ENCODE data around the gene R3HDM2.

The R3HDM2 gene

GRCh38 chr12:57465747-57466505, 35.1 kb upstream of the R3HDM2 start:
- no peak for DNase-seq

- DNase-seq, result no peak
Observed at GRCh38 chr12:57465030-57465746, 34.3 kb upstream of the R3HDM2 start.

- no peak for DNase-seq
Observed at GRCh38 chr12:57464569-57464968, 33.7 kb upstream of the R3HDM2 start.

- DNase-seq, result no peak
Observed at GRCh38 chr12:57462912-57463253, 32.0 kb upstream of the R3HDM2 start.

GRCh38 chr12:57462251-57462911, 31.5 kb upstream of the R3HDM2 start:
- DNase-seq, result peak; percentile 87

GRCh38 chr12:57461917-57462250, 31.0 kb upstream of the R3HDM2 start:
- no peak for DNase-seq

- peak; percentile 38 for DNase-seq
Observed at GRCh38 chr12:57461276-57461916, 30.6 kb upstream of the R3HDM2 start.

- DNase-seq, result no peak
Observed at GRCh38 chr12:57460841-57461275, 30.0 kb upstream of the R3HDM2 start.

- DNase-seq, result no peak
Observed at GRCh38 chr12:57460468-57460784, 29.6 kb upstream of the R3HDM2 start.

- DNase-seq, result no peak
Observed at GRCh38 chr12:57459750-57460467, 29.1 kb upstream of the R3HDM2 start, which contains the start of gene GLI1. Gene GLI1, plus strand, starts transcription at chr12:57459785. Its CDS starts 3,907 bp downstream, at chr12:57463692.

GRCh38 chr12:57459055-57459749, 28.4 kb upstream of the R3HDM2 start:
- peak; percentile 88 for DNase-seq

GRCh38 chr12:57458665-57459054, 27.8 kb upstream of the R3HDM2 start:
- no peak for DNase-seq

- DNase-seq, result no peak
Observed at GRCh38 chr12:57456737-57457490, 26.1 kb upstream of the R3HDM2 start.

GRCh38 chr12:57456145-57456700, 25.4 kb upstream of the R3HDM2 start:
- no peak for DNase-seq

GRCh38 chr12:57455374-57456144, 24.7 kb upstream of the R3HDM2 start:
- no peak for DNase-seq

GRCh38 chr12:57454566-57455373, 23.9 kb upstream of the R3HDM2 start, which contains the start of gene INHBE:
Gene INHBE, plus strand, starts transcription at chr12:57455307. Its CDS starts 230 bp downstream, at chr12:57455537.
- no peak for DNase-seq

- DNase-seq, result no peak
Observed at GRCh38 chr12:57454213-57454565, 23.3 kb upstream of the R3HDM2 start.

- DNase-seq, result no peak
Observed at GRCh38 chr12:57452937-57453509, 22.2 kb upstream of the R3HDM2 start.
